GDM1 (cell line): ENCODE results near the gene MPO.

Experiments used
- DNase-seq: peaks from one replicate; lab custom pipeline; 2025; lab: John Stamatoyannopoulos, UW

The MPO gene

DNA sequence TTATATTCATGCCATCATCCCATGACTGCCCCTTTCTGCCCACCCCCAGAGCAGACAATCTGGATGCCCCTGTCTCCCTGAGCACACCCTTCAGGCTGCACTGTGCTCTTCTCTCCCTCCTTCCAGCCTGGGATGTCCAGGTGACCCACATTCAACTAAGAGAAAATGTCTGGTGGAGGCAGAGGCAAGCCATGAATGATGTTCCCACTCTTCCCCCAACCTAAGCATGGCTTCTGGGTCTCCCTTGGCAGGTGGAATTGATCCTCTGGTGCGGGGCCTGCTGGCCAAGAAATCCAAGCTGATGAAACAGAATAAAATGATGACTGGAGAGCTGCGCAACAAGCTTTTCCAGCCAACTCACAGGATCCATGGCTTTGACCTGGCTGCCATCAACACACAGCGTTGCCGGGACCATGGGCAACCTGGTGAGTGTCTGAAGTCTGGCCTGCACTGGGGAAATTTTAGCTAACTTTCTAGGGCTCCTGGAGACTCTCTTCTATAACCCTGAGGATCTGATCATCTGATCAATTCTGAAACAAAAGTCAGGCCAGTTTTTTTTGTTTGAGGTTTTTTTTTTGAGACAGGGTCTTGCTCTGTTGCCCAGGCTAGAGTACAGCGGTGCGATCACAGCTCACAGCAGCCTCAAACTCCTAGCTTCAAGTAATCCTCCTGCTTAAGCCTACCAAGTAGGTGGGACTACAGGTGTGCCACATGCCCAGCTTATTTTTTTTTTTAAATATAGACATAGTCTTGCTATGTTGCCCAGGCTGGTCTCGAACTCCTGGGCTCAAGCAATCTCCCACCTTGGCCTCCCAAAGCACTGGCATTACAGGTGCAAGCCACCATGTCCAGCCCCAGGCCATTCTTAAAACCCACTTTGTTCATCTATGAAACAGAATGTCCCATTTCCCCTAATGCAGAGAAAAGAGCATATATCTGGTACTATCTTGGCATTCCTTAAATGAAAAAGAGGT, 14.5 kb downstream of the MPO start:
- no peak for DNase-seq

DNA sequence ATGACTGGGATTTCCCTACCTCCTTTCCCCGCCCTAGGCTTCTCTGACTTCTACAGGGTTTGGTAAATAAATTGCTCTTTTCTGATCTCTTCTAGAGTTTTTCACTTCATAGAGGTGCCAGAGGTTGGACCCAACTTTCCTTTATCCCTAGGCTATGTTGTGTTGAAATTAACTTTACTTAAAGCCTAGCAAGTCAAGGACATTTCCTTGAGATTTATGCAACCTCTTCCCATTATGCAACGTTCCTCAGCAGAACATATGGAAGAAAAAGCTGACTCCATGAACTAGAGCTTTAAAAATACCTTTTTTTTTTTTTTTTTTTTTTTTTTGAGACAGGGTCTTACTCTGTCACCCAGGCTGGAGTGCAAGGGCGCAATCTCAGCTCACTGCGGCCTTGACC, 15.5 kb downstream of the MPO start:
- no peak for DNase-seq

DNA sequence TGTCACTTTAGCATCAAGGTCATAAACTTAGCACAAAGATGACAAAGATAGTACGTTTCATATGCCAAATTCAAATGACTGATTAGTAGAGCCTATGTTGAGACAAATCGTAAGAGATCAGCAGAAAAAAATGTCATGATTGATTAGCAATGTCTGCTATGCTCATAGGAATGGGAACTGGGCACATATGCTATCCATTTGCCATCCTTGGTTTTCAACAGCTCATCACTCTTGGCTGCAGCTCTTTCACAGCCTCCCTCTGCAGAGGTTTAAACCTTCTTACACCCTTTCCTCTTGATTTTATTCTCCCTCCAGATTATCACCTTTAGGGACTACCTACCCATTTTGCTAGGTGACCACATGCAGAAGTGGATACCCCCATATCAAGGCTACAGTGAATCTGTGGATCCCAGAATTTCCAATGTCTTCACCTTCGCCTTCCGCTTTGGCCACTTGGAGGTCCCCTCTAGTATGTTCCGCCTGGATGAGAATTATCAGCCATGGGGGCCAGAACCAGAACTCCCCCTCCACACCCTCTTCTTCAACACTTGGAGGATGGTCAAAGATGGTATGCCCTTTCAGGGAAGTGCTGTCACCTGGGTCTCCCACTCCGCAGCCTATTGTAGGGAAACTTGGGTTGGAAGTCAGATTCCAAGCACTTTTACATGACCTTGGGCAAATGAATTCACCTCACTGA, 16.2 kb downstream of the MPO start:
- no peak for DNase-seq

DNA sequence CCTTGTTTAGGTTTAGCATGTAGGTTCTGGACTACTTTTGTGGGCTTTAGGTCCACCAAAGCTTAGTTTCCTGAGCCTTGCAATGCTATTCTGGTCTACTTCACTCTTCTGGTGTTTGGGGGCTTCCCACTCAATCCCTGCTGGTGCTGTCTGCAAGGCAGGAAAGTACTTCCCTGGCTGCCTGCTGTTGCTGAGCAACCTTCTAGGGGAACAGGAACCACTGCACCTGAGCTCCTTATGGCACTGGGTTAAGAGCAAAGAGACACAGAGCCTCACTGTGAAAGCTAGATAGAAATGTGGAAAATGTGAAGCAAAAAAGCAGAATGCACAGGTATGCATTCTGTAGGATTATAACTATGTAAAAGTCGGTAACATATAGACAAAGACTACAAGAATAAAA, 17.0 kb downstream of the MPO start:
- no peak for DNase-seq

DNA sequence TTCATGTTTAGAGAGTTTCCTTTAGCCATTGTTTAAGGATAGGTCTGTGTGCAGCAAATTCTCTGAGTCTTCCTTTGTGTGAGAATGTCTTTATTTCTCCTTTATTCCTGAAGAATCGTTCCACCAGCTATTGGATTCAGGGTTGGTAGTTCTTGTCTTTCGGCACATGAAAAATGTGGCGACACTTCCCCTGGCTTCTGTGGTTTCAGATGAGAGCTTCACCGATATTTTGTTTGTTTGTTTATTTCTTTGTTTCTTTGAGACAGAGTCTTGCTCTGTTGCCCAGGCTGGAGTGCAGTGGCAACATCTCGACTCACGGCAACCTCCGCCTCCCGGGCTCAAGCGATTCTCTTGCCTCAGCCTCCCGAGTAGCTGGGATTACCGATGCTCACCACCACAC, 18.6 kb downstream of the MPO start:
- no peak for DNase-seq

DNA sequence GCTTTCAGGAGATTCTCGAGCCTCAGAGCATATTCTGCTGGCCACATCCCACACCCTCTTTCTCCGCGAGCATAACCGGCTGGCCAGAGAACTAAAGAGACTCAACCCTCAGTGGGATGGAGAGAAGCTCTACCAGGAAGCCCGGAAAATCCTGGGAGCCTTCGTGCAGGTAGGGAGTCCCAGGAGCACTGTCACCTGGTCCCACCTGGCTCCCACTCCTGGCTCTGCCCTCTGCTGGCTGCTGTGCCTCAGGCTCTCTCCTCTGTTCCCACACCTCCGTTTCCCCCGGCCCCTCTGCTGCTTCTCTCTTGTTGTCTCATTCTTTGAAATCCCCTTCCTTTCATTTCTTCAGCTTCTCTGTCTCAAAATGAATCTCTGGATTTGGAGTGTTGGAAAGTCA, 25.9 kb downstream of the MPO start:
- no peak for DNase-seq

DNA sequence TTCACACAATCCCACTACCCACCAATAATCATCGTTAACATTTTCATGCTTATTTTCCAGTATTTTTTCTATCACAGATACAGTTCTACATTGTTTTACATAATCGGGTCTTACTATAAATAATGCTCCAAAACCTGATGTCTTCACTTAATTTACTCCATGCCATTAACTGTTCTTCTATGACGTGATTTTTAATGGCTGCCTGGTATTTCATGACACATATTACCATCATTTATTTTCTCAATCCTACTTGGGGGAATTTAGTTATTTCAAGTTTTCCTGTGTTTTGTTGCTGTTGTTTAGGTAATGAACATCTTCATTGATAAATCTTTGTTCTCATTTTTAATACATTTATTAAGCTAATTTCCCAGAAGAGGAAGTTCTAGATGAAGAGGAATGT, 27.7 kb downstream of the MPO start:
- DNase-seq, result no peak

DNA sequence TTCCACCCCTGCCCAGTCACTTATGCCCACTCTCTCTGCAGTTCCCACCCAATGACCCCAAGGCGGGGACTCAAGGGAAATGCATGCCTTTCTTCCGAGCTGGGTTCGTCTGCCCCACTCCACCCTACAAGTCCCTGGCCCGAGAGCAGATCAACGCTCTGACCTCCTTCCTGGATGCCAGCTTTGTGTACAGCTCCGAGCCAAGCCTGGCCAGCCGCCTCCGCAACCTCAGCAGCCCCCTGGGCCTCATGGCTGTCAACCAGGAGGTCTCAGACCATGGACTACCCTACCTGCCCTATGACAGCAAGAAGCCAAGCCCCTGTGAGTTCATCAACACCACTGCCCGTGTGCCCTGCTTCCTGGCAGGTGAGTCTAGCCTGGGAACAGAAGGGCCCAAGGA, 28.6 kb downstream of the MPO start:
- no peak for DNase-seq

DNA sequence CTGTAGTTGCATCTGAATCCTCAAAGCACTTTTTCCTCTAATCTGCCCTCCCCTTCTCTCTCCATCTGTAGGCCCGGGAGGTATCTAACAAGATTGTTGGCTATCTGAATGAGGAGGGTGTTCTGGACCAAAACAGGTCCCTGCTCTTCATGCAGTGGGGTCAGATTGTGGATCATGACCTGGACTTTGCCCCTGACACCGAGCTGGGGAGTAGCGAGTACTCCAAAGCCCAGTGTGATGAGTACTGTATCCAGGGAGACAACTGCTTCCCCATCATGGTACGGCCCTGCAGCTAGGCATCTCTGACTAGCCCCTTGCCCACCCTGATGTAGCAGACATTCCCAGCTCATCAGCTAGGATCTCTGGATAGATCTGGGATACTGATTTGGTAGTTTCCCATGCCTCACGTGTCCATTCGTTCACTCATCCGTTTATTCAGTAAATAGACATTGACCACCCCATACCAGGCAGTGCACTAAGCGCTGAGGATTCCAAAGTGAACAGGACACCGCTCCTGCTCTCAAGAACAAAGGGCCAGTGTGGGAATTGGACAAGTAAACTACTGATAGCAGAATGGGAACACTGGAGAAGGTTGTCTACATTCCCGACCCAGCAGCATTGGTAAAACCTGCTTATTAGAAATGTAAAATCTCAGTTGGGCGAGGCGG, 30.3 kb downstream of the MPO start:
- no peak for DNase-seq

DNA sequence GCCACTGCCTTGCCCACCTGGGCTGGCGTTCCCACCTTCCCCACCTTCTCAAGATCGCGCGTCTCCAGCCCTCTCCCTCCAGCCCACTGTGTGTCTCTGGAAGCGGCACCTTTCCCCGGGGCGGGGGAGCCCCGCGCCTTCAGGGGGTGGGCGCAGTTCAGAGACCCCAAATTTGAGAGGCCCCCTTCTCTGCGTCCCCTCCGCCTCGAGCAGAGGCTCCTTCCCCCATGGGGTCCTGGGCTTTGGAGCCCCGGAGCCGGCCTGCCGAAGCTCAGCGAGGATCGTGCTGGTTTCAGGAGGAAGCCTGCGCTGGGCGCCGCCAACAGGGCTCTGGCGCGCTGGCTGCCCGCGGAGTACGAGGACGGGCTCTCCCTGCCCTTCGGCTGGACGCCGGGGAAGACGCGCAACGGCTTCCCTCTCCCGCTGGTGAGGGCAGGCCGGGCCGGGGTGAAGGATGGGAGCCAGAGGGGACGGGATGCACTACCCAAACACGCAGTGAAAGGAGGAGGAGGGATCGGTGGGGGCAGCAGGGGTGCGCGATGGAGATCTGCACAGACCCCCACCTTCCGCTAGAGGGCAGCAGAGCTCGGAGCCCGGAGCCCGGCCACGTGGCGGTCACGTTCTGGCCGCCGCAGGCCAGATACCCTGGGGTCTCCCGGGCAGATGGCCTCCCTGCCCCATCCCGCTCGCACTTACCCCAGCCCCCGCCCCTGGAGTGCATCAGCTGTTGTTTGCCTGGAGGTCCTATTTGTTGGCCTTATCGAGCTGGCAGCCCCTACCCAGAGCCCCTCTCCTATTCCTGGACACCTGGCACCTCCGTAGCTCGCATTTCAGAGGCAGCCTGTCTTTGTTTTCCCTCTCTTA, 31.2 kb downstream of the MPO start:
- peak; percentile 42 for DNase-seq

DNA sequence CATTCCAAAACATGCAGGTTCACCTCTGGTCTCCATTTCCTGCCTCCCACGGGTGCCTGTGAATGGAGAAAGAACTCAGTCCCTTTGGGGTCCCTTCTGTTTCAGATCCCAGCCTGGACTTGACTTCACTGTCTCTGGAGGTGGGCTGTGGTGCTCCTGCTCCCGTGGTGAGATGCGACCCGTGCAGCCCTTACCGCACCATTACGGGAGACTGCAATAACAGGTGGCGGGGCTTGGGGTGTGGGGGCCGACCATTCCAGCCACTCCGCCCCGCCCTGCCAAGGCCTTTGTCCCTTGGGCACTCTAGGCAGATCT, 31.8 kb downstream of the MPO start:
- no peak for DNase-seq

DNA sequence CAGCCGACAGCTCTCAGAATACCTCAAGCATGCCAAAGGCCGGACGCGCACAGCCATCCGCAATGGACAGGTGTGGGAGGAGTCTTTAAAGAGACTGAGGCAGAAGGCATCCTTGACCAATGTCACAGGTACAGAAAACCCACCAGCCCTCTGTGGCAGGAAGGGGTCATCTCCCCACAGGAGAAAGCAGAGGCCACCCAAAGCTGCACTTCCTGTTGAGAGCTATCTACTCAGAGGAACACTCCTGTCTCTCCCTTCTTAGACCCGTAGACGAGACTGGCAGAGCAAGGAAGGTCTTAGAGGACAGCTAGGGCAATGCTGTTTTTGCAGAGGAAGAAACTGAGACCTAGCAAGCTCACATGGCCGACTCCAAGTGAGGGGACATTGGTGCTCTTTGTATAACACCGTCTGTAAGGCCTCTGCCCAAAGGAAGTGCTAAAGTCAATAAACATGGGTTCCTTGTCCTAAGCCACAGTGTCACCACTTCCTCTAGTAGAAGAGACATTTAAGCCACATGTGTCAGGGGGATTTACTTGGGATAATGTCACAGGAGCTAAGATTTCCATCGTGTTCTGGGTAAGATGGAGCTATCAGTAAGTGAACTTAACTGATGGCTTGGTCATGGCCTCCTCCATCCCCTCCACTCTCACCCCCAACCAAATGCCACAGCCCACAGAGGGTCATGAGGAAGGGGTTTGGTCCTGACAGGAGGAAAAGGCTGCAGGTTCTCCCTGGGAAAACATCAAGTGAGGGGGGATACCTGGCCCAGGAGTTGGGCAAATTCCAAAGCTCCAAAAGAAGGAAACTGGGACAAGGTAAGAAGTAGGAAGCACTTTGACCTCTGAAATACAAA, 33.0 kb downstream of the MPO start:
- DNase-seq, result peak; percentile 36

DNA sequence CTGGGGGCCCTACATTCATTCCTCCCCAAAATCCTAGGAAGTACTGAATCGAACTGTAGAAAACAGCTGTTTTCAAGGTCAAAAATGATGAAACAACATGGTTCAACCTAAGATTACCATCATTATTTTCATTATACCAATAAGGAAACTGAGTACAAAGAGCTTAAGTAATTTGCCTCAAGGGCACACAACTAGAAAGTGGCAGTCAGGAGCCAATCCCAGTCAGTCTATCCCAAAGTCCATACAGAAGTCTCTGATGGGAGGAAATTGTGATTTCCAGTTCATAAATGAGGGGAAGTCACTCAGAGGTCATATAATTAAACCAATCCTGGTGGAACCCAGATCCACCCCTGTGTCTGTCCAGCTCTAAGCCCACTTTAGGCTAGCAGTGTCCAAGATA, 34.0 kb downstream of the MPO start:
- no peak for DNase-seq

DNA sequence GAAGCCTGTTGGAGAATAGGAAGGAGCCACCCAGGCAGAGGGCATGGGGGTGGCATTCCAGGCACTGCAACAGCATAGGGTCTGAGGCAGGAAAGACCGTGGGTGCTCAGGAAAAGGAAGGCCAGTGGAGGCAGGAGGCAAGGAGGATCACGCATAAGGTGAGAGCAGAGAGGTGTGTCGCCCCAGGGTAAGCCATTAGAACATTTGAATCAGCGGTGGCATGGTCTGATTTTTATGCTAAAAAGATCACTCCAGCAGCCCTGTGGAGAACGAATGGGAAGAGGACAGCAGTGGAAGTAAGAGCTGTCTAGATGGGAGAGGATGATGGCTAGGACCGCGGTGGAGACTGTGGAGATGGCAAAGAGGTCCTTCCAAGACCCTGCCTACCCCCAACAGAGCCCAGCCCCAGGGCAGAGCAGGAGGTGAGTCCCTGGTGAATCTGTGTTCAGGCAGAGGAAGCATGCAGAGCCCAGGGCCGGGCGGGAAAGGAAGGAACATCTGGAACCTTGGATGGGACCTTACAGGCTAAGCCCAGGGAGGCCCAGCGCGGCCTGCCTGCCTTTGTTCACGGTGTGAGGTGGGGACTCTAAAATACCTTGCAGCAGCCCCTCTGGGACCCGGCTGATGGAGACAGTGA, 34.5 kb downstream of the MPO start:
- DNase-seq, result no peak

DNA sequence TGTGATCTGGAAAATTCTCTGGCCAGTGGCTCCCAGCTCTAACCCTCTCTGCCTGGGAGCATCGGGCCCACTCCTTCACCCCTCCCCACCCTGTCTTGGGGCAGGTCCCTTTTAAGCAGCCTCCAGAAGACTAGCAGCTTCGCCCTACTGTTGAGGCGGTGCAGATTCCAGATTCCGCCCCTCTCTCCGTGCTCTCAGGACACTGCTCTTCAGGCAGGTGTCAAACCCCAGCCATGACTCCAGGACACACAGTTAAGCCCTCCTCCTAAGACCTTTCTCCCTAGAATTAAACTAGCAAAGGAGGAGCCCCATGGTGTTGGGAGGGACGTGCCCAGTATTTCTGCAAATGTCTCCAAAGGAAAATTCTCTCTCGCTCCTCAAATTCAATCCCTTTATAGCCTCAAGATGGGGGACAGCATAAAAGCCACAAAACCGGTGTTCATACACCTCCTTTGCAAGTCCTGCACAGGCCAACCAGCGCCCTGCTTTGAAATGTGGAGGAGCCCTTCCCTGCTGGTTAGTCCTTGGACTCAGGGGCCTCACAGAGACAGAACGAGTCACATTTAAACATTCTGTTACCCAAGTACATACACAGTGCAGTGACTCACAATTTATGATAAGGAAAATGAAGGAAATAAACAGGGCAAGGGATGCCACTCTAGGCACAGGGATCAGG, 35.2 kb downstream of the MPO start:
- DNase-seq, result no peak

DNA sequence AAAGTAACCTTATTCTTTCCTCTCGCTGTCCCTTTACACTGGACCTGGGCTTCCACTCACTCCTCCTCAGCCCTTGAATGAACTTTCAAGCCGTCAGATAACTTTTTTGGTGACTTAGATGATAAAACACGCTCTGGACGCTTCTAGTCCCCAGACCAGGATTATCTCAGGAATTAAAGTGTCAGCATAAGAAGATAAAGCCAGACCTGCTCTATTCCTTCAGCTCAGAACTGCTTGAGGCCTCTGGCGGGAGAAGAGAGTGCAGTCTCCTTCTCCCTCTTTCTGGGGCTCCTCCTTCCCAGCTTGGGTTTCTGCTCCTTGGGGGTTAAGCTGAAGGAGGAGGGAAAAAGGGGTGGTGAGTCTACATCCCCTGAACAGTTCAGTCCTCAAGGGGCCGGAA, 35.8 kb downstream of the MPO start:
- no peak for DNase-seq

DNA sequence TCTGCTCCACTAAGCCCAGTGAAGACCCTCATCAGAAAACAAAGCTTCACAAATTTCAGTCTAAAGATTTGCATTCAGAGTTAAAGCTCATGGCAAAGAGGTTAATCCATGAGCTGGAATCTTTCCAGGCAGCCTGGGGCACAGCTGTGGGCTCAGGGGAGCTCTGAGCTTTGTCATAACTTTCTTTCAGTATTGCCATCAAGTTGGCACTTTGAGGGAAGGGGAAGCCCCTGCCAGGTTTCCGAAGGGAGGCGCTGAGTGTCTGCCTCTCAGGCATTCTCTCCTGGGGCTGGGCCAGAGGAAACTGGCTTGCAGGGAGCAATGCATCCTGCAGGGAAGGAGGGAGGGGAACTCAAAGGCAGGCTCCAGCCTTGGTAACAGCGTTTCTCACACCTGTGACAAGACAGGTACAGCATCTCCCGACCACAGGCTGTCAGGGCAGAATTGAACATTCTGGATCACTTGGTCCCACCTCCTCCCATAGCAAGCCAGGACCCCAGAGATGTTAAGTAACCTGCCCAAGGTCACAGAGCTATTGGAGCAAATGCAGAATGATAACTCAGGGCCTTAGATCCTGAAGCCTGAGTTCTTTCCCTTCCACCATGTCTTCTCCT, 38.5 kb downstream of the MPO start:
- DNase-seq, result no peak

DNA sequence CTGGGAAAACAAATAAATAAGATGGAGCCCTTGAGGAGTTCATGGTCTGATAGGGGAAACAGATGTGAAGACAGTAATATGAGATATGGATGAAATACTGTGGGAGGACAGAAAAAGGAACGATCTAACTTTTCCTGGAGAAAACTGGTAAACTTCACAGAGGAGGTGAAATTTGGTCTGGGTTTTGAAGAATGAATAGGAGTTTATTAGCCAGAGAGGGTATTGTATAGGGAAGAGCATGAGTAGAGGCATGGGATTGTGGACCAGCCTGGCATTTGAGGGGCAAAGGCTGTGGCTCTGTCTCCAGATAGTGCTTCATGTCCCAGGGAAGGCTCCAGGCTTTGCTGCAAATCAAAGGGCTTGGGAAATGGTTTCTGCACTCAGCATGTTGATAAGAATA, 40.7 kb downstream of the MPO start:
- no peak for DNase-seq

DNA sequence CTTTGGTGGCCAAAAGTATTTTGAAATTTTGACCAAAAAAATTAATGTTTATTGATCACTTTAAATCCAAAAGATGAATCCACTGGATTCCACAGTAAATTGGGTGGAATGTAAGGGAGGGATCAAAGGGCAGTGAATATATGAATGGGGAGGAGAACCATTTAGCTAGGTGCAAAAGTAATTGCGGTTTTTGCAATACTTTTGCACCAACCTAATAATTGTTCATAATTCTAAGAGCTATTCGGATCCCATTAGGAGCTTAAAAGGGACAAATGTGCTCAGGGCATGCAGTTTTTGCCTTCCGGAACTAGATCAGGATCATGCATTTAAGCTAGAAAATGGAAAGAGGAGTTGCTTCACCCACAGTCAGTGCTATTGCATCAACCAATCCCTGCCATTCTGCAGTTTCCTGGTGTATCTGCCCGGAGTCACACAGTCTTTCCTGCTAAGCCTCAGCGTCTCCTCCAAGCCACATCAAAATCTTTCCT, 42.5 kb downstream of the MPO start, which contains the start of gene LPO:
LPO (plus strand) TSS at position 438 of the 488 bp plus-strand sequence. CDS start 4,396 bp downstream, outside the sequence.
- no peak for DNase-seq
